ENCODE results near the gene FAM111B. TPM values are rescaled to one million over a fixed set of nuclear protein-coding genes. Genes with fewer than 3 reads are reported as not detected.

FAM111B gene
- polyA plus RNA-seq, 1 donor (not counting 4 experiments of a cell fraction or from before 2014, with no cell fraction given), result 5.3 TPM

DNA sequence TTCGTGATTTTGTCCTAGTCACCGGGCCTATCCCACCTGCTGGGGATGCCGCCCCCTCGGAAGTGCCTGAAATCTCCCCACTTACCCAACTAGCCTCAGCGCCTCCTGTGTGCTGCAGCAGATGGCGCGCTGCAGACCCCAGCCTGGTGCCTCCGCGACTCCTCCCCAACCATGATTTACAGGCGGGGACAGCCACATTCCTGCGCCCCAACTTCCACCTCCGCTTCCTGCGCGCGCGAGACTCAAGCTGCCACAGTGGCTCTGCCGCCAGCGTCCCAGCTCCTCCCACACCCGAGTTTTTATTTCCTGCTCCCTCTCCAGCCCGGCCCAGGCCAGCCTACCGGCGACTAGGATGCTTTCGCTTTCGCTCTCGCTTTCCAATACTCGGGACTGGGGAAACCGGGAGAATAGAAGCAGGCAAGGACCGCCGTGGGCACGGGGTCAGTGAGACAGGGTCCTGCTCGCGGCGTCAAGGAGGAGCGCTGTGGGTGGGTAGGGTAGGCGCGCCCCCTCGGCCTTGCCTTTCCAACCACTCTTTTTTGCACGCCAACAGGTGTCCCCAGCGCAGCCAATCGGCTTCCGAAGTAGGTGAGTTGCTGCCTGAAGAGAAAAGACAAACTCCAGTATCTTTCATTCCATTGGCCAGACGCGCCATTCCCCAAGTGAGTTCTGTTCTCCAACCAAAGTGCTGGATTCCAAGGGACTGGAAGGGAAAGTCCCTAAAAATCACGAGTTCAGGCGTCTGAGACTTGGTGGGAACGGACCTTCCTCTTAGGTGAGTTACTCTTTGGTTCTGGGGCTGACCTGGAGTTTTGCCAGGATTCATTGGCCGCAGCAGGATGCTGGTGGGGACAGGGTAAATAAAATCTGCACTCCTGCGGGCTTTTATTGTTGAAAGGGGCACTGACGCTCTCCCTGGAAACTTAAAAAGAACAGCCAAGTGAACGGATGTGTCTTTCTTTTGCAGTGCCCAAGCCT, 35.8 kb downstream of the FAM111B start, which contains the start of gene FAM111A:
Gene FAM111A (plus strand): TSS at position 327 of the 978 bp plus-strand sequence. CDS start 6,017 bp downstream, outside the sequence.
- Histone ChIP-seq H4K20me1 (ENCODE audit: control insufficient read depth, extremely low read depth, insufficient read depth, low read length) (no peaks in the 10 kb centered on the region), H3K4me2 (ENCODE audit: control insufficient read depth, extremely low read depth, insufficient read depth, low read depth, low read length) (peak within 1 kb of the TSS; percentile 96), H3K9me3 (ENCODE audit: control insufficient read depth, low read depth, low read length) (no peaks in the 10 kb centered on the region), H3K27me3 (ENCODE audit: control insufficient read depth, extremely low read depth, insufficient read depth, low read length) (no peaks in the 10 kb centered on the region), H3K4me3 (ENCODE audit: control insufficient read depth in 2 of 3, extremely low read depth in 1 of 3, insufficient read depth in 2 of 3, low read depth in 1 of 3, low read length in 3 of 3) (peak within 1 kb of the TSS; percentile 76 to 89 (median 83)), H3K79me2 (ENCODE audit: control insufficient read depth, insufficient read depth, low read length) (peaks cover 14% of the 10 kb centered on the region), H2AFZ (ENCODE audit: control insufficient read depth, low read length) (peak within 1 kb of the TSS; percentile 94), H3K27ac (ENCODE audit: control insufficient read depth, insufficient read depth, low read length) (peak within 1 kb of the TSS; percentile 88), H3K9me1 (ENCODE audit: control insufficient read depth, extremely low read depth, insufficient read depth, low read length) (no peaks in the 10 kb centered on the region), H3K36me3 (ENCODE audit: control insufficient read depth in 2 of 2, extremely low read depth in 1 of 2, insufficient read depth in 2 of 2, low read length in 2 of 2) (peaks cover 0 to 1% of the 10 kb centered on the region in 2 experiments), H3K4me1 (ENCODE audit: control insufficient read depth, extremely low read depth, insufficient read depth, low read length) (peaks cover 23% of the 10 kb centered on the region), H3K9ac (ENCODE audit: control insufficient read depth, extremely low read depth, insufficient read depth, low read length) (peak within 1 kb of the TSS; percentile 77)
- FAIRE-seq, result peak; percentile 82
- peak; percentile 4 to 47 (median 10) for TF ChIP-seq CTCF (optimal IDR thresholded peaks at IDR 0.05 in 1 of 3, IDR thresholded peaks at IDR 0.05 in 1 of 3, conservative IDR thresholded peaks at IDR 0.05 in 1 of 3; ENCODE audit: extremely low read depth in 1 of 3, insufficient read depth in 2 of 3, low read length in 3 of 3)
- TF ChIP-seq EZH2 (IDR thresholded peaks at IDR 0.05; ENCODE audit: low read length), result no peak
- dilution Hi-C loops (cut with MboI; ENCODE audit: extremely low pct_ligation_motif_present, low sequenced_read_pairs), result no loop called here
- peak; percentile 78 for DNase-seq (ENCODE audit: low read depth, low spot score)

GRCh38 chr11:59144096-59144495, 37.1 kb downstream of the FAM111B start:
- Histone ChIP-seq H3K27me3 (ENCODE audit: control insufficient read depth, extremely low read depth, insufficient read depth, low read length) (no peaks in the 10 kb centered on the region), H3K4me1 (ENCODE audit: control insufficient read depth, extremely low read depth, insufficient read depth, low read length) (peaks cover 23% of the 10 kb centered on the region), H2AFZ (ENCODE audit: control insufficient read depth, low read length) (peak overlapping the region; percentile 9), H3K9me1 (ENCODE audit: control insufficient read depth, extremely low read depth, insufficient read depth, low read length) (no peaks in the 10 kb centered on the region), H3K36me3 (ENCODE audit: control insufficient read depth in 2 of 2, extremely low read depth in 1 of 2, insufficient read depth in 2 of 2, low read length in 2 of 2) (no peaks in the 10 kb centered on the region), H3K4me2 (ENCODE audit: control insufficient read depth, extremely low read depth, insufficient read depth, low read depth, low read length) (peak overlapping the region; percentile 96), H3K9me3 (ENCODE audit: control insufficient read depth, low read depth, low read length) (no peaks in the 10 kb centered on the region), H3K9ac (ENCODE audit: control insufficient read depth, extremely low read depth, insufficient read depth, low read length) (peak overlapping the region; percentile 68), H3K4me3 (ENCODE audit: control insufficient read depth in 2 of 3, extremely low read depth in 1 of 3, insufficient read depth in 2 of 3, low read depth in 1 of 3, low read length in 3 of 3) (peak overlapping the region; percentile 45 to 89 (median 83)), H3K27ac (ENCODE audit: control insufficient read depth, insufficient read depth, low read length) (peak overlapping the region; percentile 16), H4K20me1 (ENCODE audit: control insufficient read depth, extremely low read depth, insufficient read depth, low read length) (no peaks in the 10 kb centered on the region), H3K79me2 (ENCODE audit: control insufficient read depth, insufficient read depth, low read length) (peaks cover 14% of the 10 kb centered on the region)
- DNase-seq (ENCODE audit: low read depth, low spot score) (no peak), FAIRE-seq (no peak)
- dilution Hi-C loops (cut with MboI; ENCODE audit: extremely low pct_ligation_motif_present, low sequenced_read_pairs), result no loop called here
- TF ChIP-seq EZH2 (IDR thresholded peaks at IDR 0.05; ENCODE audit: low read length), result no peak
- no peak for TF ChIP-seq CTCF (optimal IDR thresholded peaks at IDR 0.05 in 1 of 3, IDR thresholded peaks at IDR 0.05 in 1 of 3, conservative IDR thresholded peaks at IDR 0.05 in 1 of 3; ENCODE audit: extremely low read depth in 1 of 3, insufficient read depth in 2 of 3, low read length in 3 of 3)
